ENCODE data around the gene MYO5B.

DNA sequence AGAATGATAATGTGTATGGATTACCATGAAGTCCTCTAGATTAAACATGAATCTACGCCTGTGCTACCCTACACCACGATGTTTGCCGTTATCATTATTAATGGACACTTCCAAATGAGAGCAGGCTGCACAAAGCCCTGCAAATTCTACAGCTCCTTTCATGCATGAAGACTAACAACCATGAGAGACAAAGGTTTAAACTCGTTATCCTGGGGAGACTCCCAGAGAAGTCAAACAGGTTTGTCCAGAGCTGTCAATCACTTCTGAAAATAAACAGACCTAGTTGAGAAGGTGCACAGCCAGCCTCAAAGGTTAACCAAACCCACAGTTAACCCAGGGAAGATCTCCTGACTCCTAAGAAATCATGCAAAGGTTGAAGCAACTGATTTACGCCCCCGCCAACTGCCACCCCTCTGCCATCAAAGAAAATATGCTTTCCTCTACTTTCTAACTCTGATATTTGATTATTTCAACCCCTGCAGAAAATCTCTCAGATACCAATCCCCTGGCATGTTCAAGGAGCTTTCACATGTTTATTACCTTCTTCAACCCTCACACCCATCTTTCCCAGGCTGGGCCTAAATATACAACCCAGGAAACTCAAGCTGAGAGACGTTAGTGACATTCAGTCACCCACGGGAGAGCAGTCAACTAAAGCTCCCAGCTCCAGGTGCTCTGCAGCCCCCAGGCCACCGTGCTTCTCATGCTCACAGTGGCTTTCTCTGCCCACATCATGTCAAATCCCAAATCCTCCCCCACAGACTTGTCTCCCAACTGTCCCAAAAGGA, 35.9 kb downstream of the MYO5B start:
- TF ChIP-seq CTCF (IDR thresholded peaks at IDR 0.05; ENCODE audit: insufficient read depth, low read length, poor library complexity, severe bottlenecking): no peak
- no peak for TF ChIP-seq EZH2phosphoT487 (conservative IDR thresholded peaks at IDR 0.05; ENCODE audit: low read length)
